ENCODE measurements around the gene CYP2B6.
"Not testable (repeated sequence)": the region's sequence is repeated elsewhere in the genome, so short reads cannot be mapped to it uniquely, and the experiment has no call there.

Gene CYP2B6

GRCh38 chr19:40980743-40981442, 10.2 kb upstream of the CYP2B6 start:
- DNase-seq (ENCODE audit: low read depth): not testable (repeated sequence)

- no peak for DNase-seq (ENCODE audit: low read depth)
Measured at GRCh38 chr19:40981591-40981990, 9.5 kb upstream of the CYP2B6 start.

DNA sequence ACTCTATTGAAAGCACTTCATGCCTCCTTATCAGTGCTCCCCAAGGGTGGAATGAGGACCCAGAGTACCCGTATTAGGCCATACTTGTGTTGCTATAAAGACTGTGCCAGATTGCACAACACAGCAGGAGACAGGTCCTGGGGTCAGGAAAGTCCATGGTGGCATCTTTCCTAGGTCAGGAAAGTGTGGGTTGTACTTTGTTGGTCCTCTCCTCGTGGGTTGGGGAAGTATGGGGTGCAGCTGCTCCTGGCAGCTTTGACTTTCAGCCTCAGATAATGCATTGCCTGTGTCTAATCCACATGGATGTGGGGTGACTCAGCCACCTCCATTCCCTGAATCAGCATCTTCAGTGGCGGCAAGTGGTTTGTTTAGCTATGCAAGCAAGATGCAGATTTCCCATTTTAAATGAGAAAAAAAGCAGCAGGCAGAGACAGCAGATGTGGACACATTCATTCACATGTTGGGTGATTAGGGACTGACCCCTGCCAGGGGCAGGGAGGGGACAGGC, 8.4 kb upstream of the CYP2B6 start:
- no peak for DNase-seq (ENCODE audit: low read depth)

- DNase-seq (ENCODE audit: low read depth): no peak
Measured at GRCh38 chr19:40989453-40989852, 1.6 kb upstream of the CYP2B6 start.

DNA sequence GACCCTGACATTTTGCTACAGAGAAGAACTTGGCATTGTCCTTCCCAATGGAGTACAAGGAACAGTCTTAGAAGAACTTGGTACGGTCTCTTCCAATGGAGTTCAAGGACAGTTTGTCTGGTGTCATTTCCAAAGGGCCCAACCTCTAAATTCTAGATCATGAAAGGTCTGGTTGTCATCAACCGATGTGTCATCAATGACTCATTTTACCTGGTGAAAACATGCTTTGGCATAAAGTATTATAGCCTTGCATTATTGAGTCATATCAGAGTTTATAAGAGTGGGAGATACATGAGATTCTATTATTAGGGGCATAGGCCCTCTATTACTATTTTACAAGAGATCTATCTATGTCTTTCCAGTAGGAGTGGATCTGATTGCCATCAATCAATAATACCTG, 4.3 kb downstream of the CYP2B6 start:
- DNase-seq (ENCODE audit: low read depth): no peak

GRCh38 chr19:40999018-40999417, 7.9 kb downstream of the CYP2B6 start:
- not testable (repeated sequence) for DNase-seq (ENCODE audit: low read depth)

- no peak for DNase-seq (ENCODE audit: low read depth)
Measured at GRCh38 chr19:41000310-41000737, 9.2 kb downstream of the CYP2B6 start.

DNA sequence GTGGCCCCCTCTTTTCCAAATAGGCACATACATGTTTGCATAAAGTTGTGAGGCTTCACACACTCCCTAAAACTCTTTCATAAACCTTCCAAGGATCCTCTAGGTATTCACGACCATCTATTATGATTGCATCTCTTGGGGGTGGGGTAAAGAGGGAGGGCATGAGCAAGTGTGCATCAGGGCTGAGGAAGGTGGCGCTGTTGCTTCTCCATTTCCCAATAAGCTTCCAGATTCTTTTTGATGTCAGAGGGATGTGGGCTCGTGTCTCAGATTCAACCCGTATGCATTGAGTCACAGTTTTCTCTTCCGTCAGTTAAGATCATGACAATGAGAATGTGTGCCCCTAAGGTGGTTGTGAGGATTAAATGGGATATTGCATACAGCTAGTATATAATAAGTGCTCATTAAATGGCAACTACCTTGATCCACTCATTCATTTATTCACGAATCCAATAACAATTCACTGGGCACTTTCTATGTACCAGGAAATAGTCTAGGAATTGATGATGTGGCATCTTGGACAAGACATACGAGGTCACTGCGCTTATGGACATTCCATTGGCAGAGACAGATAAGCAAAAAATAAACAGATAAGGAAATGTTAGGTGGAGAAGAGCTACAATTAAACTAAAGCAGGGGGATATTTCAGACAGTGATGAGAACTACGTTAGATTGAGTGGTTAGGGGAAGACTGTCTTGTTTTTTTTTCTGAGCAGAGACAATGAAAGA, 10.3 kb downstream of the CYP2B6 start:
- DNase-seq (ENCODE audit: low read depth): no peak

DNA sequence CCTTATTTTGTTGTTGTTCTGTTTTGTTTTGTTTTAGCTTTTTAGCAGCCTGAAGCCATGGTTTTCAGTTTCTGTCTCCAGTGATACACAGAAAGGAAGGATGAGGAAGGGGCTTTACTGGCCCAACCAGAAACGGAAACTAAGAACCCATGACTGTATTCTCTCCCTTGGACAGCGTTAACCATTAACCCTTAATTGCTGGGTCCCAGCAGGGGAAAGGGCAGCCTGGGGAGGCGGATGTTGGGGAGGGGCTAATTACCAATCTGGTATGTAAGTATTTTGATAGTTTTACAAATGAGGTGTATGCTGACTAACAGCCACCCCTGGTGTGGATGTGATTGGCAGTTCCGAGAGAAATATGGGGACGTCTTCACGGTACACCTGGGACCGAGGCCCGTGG, 12.6 kb downstream of the CYP2B6 start:
- DNase-seq (ENCODE audit: low read depth): not testable (repeated sequence)

- no peak for DNase-seq (ENCODE audit: low read depth)
Measured at GRCh38 chr19:41009700-41010235, 18.7 kb downstream of the CYP2B6 start.

GRCh38 chr19:41013359-41013758, 22.3 kb downstream of the CYP2B6 start:
- no peak for DNase-seq (ENCODE audit: low read depth)

GRCh38 chr19:41014643-41015042, 23.6 kb downstream of the CYP2B6 start:
- DNase-seq (ENCODE audit: low read depth): no peak

GRCh38 chr19:41016488-41017071, 25.5 kb downstream of the CYP2B6 start:
- no peak for DNase-seq (ENCODE audit: low read depth)

- no peak for DNase-seq (ENCODE audit: low read depth)
Measured at GRCh38 chr19:41018736-41019290, 27.7 kb downstream of the CYP2B6 start.

GRCh38 chr19:41019346-41019745, 28.3 kb downstream of the CYP2B6 start:
- no peak for DNase-seq (ENCODE audit: low read depth)

GRCh38 chr19:41023193-41023592, 32.1 kb downstream of the CYP2B6 start:
- DNase-seq (ENCODE audit: low read depth): no peak

DNA sequence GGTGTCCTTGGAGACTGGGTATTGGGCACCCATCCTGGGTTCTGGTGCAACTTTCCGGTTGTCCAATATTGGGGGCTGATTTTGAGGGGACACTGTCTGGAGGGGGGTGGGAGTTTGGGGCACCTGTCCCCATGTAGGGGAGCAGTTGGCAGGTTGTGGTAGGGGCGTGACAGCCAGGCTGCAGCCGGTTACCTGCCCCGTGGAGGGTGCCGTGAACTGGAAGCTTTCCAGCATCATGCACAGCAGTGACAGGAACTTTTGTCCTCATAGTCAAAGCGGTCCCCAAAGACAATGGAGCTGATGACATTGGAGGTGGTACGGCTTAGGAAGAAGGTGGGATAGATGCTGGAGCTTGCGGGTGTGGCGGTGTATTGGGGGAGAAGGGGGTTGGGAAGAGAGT, 34.3 kb downstream of the CYP2B6 start:
- no peak for DNase-seq (ENCODE audit: low read depth)

- DNase-seq (ENCODE audit: low read depth): no peak
Measured at GRCh38 chr19:41025871-41026270, 34.8 kb downstream of the CYP2B6 start.

GRCh38 chr19:41027273-41027967, 36.3 kb downstream of the CYP2B6 start:
- DNase-seq (ENCODE audit: low read depth): no peak

GRCh38 chr19:41029524-41030432, 38.7 kb downstream of the CYP2B6 start:
- no peak for DNase-seq (ENCODE audit: low read depth)

DNA sequence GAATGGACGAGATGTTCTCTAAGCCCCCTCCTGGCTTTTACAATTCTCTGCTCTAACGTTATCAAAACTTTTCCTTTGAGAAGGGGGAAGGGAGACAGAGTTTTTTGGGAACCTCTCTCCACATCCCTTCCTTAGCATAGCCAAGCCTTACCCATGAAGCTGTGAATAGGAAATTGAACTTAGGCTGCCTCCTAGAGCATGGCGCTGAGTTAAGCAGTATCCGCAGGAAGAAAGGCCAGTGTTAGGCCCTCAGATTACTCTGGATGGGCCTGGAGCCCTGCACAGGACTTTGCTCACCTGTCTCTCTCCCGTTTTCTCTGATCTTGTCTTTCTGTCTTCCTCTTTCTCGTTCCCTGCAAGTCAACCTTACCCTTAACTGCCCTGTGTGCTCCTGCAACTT, 39.6 kb downstream of the CYP2B6 start:
- DNase-seq (ENCODE audit: low read depth): no peak

All from stimulated activated CD4-positive, alpha-beta T cell treated with anti-CD3 and anti-CD28 coated beads, Interleukin-2, amount 100 ng/mL, for 4 hours (primary cell).